ENCODE measurements around the gene IL18. TPM values are rescaled to one million over a fixed set of nuclear protein-coding genes. Genes with fewer than 3 reads are reported as not detected.

Gene IL18
- total RNA-seq, 1 experiment from 2014 or later = 1.2 TPM

GRCh38 chr11:112161012-112161411, 2.9 kb downstream of the IL18 start:
- no peak overlapping the region for H3K27ac ChIP-seq
- DNase-seq (ENCODE audit: low read depth in 1 of 2, low spot score in 2 of 2) = no peak
- no peaks in the 10 kb centered on the region for H3K36me3 ChIP-seq
- H3K27me3 ChIP-seq (replicated peaks) = no peaks in the 10 kb centered on the region
- H3K4me3 ChIP-seq = no peak overlapping the region
- H3K9me3 ChIP-seq (replicated peaks) = no peaks in the 10 kb centered on the region
- peaks cover 46% of the 10 kb centered on the region for H3K4me1 ChIP-seq (replicated peaks)

DNA sequence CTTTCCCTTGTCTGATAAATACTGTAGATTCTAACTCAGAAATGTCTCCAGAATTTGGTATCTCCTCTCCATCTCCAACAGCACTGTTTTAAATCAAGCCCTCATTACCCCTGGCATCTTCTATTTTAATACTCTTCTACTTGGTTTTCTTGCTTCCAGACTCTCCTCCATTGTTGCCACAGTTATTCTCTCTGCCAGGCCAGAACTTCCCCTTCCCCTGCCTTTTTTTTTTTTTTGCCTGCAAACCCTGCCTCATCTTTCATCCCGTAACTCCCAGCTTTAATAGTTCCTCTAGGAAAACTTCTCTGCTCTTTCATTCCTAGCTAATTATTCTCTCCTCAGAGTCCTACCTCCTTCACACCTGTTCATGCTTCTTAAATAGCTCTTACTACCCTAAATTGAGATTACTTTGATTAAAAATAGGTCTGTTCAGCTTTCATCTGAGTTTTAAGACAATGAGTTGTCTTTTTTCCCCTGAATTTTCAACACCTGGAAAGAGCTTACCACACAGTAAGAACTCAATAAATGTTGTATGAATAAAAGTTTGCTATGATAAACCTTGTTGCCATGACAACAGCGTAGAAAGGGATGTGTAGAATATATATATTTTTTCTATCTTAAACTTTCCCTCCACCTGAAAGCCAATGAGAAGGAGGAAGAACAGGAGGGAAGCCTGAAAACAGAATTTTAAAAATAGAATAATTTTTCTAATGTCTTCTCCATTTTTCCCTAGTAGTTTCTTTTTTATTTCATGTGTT, 3.6 kb downstream of the IL18 start:
- no peak overlapping the region for H3K27ac ChIP-seq
- H3K4me1 ChIP-seq (replicated peaks) = peaks cover 49% of the 10 kb centered on the region
- DNase-seq (ENCODE audit: low read depth in 1 of 2, low spot score in 2 of 2) = no peak
- H3K9me3 ChIP-seq (replicated peaks) = no peaks in the 10 kb centered on the region
- H3K4me3 ChIP-seq = no peak overlapping the region
- H3K27me3 ChIP-seq (replicated peaks) = no peaks in the 10 kb centered on the region
- no peaks in the 10 kb centered on the region for H3K36me3 ChIP-seq

GRCh38 chr11:112159098-112160065, 4.5 kb downstream of the IL18 start:
- no peaks in the 10 kb centered on the region for H3K27me3 ChIP-seq (replicated peaks)
- no peaks in the 10 kb centered on the region for H3K36me3 ChIP-seq
- no peak for DNase-seq (ENCODE audit: low read depth in 1 of 2, low spot score in 2 of 2)
- H3K9me3 ChIP-seq (replicated peaks) = no peaks in the 10 kb centered on the region
- H3K27ac ChIP-seq = no peak overlapping the region
- H3K4me1 ChIP-seq (replicated peaks) = peaks cover 43% of the 10 kb centered on the region
- no peak overlapping the region for H3K4me3 ChIP-seq

- no peaks in the 10 kb centered on the region for H3K9me3 ChIP-seq (replicated peaks)
- peak overlapping the region; percentile 94 for H3K27ac ChIP-seq
- no peak overlapping the region for H3K4me3 ChIP-seq
- no peaks in the 10 kb centered on the region for H3K36me3 ChIP-seq
- H3K27me3 ChIP-seq (replicated peaks) = no peaks in the 10 kb centered on the region
- H3K4me1 ChIP-seq (replicated peaks) = peaks cover 27% of the 10 kb centered on the region
- peak; percentile 76 to 86 for DNase-seq (ENCODE audit: low read depth in 1 of 2, low spot score in 2 of 2)
Observed at GRCh38 chr11:112156956-112157766, 6.7 kb downstream of the IL18 start.

DNA sequence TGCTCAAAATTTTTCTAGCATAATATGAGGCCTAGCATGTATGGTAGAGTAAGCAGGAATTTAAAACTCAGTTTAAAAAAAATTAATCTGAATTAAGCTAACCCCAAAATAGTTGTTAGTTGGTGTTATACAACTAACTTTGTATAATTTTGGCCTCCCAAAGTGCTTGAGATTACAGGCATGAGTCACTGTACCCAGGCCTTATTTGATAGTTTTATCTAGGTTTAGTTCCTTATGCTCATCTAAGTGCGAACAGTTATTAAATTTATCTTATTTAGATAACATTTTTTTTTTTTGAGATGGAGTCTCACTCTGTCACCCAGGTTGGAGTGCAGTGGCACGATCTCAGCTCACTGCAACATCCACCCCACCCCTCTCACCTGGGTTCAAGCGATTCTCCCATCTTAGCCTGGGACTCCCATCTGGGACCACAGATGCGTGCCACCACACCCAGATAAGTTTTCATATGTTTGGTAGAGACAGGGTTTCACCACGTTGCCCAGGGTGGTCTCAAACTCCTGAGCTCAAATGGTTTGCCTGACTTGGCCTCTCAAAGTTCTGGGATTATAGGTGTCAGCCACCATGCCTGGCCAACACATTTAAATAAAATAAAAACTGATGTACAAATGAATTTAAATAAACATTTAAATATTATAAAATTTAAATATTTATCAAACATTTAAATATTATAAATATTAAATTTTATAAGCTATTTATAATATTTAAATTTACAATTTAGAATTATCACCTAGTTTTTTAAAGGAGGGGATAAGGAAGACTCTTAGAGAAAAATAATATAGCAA, 7.5 kb downstream of the IL18 start:
- DNase-seq (ENCODE audit: low read depth in 1 of 2, low spot score in 2 of 2) = no peak
- Histone ChIP-seq H3K9me3 (replicated peaks) (no peaks in the 10 kb centered on the region), H3K4me3 (no peak overlapping the region), H3K4me1 (replicated peaks) (peaks cover 27% of the 10 kb centered on the region), H3K36me3 (no peaks in the 10 kb centered on the region), H3K27me3 (replicated peaks) (no peaks in the 10 kb centered on the region), H3K27ac (peak overlapping the region; percentile 89)

DNA sequence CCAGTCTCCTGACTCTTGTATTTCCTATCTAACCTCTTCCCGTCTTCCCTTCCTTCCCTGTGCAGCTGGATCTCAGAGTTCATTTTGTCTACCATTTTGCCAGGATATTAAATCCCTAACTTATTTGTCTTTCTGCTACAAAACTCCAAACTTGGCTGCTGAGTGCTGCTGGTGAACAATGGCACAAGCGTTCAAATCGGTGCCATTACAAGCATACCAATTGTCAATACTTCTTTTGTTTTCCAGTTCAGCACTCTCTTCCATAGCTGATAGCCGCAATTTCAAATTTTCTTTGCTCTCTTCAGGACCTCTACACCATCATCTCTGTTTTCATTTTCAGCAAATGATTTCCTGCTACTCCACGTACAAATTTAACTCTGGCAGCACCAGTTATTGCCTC, 13.4 kb downstream of the IL18 start:
- H3K4me3 ChIP-seq = no peak overlapping the region
- H3K27ac ChIP-seq = no peak overlapping the region
- DNase-seq (ENCODE audit: low read depth in 1 of 2, low spot score in 2 of 2) = no peak
- no peaks in the 10 kb centered on the region for H3K4me1 ChIP-seq (replicated peaks)
- no peaks in the 10 kb centered on the region for H3K36me3 ChIP-seq
- H3K9me3 ChIP-seq (replicated peaks) = no peaks in the 10 kb centered on the region
- H3K27me3 ChIP-seq (replicated peaks) = no peaks in the 10 kb centered on the region

DNA sequence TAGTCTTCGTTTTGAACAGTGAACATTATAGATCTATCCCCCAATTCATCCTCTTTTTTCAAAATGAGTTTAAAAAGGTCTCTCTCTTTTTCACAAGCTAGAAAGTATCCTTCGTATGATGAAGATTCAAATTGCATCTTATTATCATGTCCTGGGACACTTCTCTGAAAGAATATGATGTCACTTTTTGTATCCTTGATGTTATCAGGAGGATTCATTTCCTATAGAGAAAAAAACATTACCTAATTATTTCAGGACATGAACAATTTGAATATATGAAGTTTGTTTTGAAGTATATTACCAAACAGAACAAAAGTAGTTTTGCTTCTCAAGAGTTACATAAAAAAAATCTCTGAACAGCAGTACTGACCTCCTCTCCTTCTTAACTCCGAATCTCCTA, 20.3 kb downstream of the IL18 start:
- H3K9me3 ChIP-seq (replicated peaks) = no peaks in the 10 kb centered on the region
- H3K4me3 ChIP-seq = no peak overlapping the region
- DNase-seq (ENCODE audit: low read depth in 1 of 2, low spot score in 2 of 2) = no peak
- no peaks in the 10 kb centered on the region for H3K36me3 ChIP-seq
- no peak overlapping the region for H3K27ac ChIP-seq
- H3K27me3 ChIP-seq (replicated peaks) = no peaks in the 10 kb centered on the region
- no peaks in the 10 kb centered on the region for H3K4me1 ChIP-seq (replicated peaks)

GRCh38 chr11:112134473-112134872, 29.4 kb downstream of the IL18 start:
- Histone ChIP-seq H3K9me3 (replicated peaks) (no peaks in the 10 kb centered on the region), H3K4me1 (replicated peaks) (no peaks in the 10 kb centered on the region), H3K27ac (no peak overlapping the region), H3K27me3 (replicated peaks) (no peaks in the 10 kb centered on the region), H3K4me3 (no peak overlapping the region), H3K36me3 (no peaks in the 10 kb centered on the region)
- no peak for DNase-seq (ENCODE audit: low read depth in 1 of 2, low spot score in 2 of 2)

DNA sequence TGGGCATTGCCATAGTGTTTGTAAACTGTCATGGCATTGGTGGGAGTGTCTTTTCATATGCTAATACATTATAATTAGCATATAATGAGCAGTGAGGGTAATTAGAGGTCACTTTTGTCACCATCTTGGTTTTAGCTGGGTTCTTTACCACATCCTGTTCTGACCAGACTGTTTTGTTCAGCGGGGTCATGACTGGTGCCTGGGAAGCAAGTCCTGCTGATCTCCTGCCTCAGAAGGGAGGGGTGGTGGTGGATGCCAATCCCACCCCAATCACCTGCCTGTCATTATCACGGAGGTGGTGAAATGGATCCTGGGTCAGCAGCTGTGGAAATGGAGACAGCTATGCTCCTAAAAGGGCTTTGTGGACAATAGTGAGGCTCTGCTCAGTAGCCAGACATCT, 31.2 kb downstream of the IL18 start:
- no peak for DNase-seq (ENCODE audit: low read depth in 1 of 2, low spot score in 2 of 2)

GRCh38 chr11:112129656-112130055, 34.2 kb downstream of the IL18 start:
- DNase-seq (ENCODE audit: low read depth in 1 of 2, low spot score in 2 of 2) = no peak
- Histone ChIP-seq H3K4me3 (no peak overlapping the region), H3K27ac (no peak overlapping the region), H3K36me3 (no peaks in the 10 kb centered on the region), H3K27me3 (replicated peaks) (no peaks in the 10 kb centered on the region), H3K9me3 (replicated peaks) (no peaks in the 10 kb centered on the region), H3K4me1 (replicated peaks) (peaks cover 6% of the 10 kb centered on the region)

More for the DNA sequence above, 31.2 kb downstream of the IL18 start:
- Histone ChIP-seq H3K9me3 (replicated peaks) (no peaks in the 10 kb centered on the region), H3K36me3 (no peaks in the 10 kb centered on the region), H3K4me3 (no peak overlapping the region), H3K27me3 (replicated peaks) (no peaks in the 10 kb centered on the region), H3K27ac (no peak overlapping the region), H3K4me1 (replicated peaks) (peaks cover 6% of the 10 kb centered on the region)

- no peak overlapping the region for H3K27ac ChIP-seq
- no peaks in the 10 kb centered on the region for H3K9me3 ChIP-seq (replicated peaks)
- no peaks in the 10 kb centered on the region for H3K36me3 ChIP-seq
- H3K4me3 ChIP-seq = no peak overlapping the region
- no peaks in the 10 kb centered on the region for H3K27me3 ChIP-seq (replicated peaks)
- H3K4me1 ChIP-seq (replicated peaks) = peaks cover 6% of the 10 kb centered on the region
- peak; percentile 44 to 61 for DNase-seq (ENCODE audit: low read depth in 1 of 2, low spot score in 2 of 2)
Observed at GRCh38 chr11:112128483-112129121, 35.3 kb downstream of the IL18 start.

- H3K27me3 ChIP-seq (replicated peaks) = no peaks in the 10 kb centered on the region
- no peaks in the 10 kb centered on the region for H3K36me3 ChIP-seq
- H3K27ac ChIP-seq = no peak overlapping the region
- H3K9me3 ChIP-seq (replicated peaks) = no peaks in the 10 kb centered on the region
- H3K4me1 ChIP-seq (replicated peaks) = peaks cover 6% of the 10 kb centered on the region
- no peak for DNase-seq (ENCODE audit: low read depth in 1 of 2, low spot score in 2 of 2)
- H3K4me3 ChIP-seq = no peak overlapping the region
Observed at GRCh38 chr11:112127056-112127455, 36.8 kb downstream of the IL18 start.

Measured in SJSA1 (cell line).